H1 (cell line): ENCODE results near the gene HDAC9. TPM values are rescaled to one million over a fixed set of nuclear protein-coding genes. Genes with fewer than 3 reads are reported as not detected.

Experiments used
- CTCF ChIA-PET: fragments of 300-600 bp; sonication (Branson Sonifier 250); formaldehyde crosslinking; loops from one replicate; lab custom pipeline; 2021; ENCODE audit not compliant: partially characterized antibody; lab: Charles Lee
- POLR2A ChIA-PET: fragments of 300-600 bp; sonication (Branson Sonifier 250); formaldehyde crosslinking; loops from one replicate; lab custom pipeline; 2021; ENCODE audit warnings: inconsistent platforms; ENCODE audit not compliant: partially characterized antibody; lab: Charles Lee
- DNase-seq, 2 experiments: peaks; one replicate each; pipeline versions ENCODE4 v3.0.0 to v3.0.0-alpha.2; 2010 to 2022; ENCODE audit warnings: low spot score in 2 of 2, low read depth in 1 of 2, mixed read lengths in 1 of 2
- FAIRE-seq: peaks from 2 replicates; lab custom pipeline; 2011; peaks lifted over from hg19 to GRCh38; lab: Jason Lieb, UNC
- H2AFZ ChIP-seq: 2 replicates; pipeline ENCODE4 v1.8.1; 2012; ENCODE audit warnings: low read length, inconsistent platforms
- H2AK5ac ChIP-seq: 2 replicates; pipeline ENCODE4 v1.6.1; 2013; ENCODE audit warnings: low read depth, low read length
- H2BK120ac ChIP-seq: replicated peaks from 2 replicates; pipeline ENCODE3; 2013; ENCODE audit warnings: low read depth, low read length, inconsistent platforms
- H2BK12ac ChIP-seq: 2 replicates; pipeline ENCODE4 v1.6.1; 2013; ENCODE audit warnings: low read depth, low read length
- H2BK15ac ChIP-seq: 2 replicates; pipeline ENCODE4 v1.6.1; 2013; ENCODE audit warnings: low read length
- H2BK20ac ChIP-seq: 2 replicates; pipeline ENCODE4 v1.6.1; 2013; ENCODE audit warnings: low read length
- H2BK5ac ChIP-seq: 2 replicates; pipeline ENCODE4 v1.6.1; 2013; ENCODE audit warnings: low read depth, low read length
- H3K14ac ChIP-seq: 2 replicates; pipeline ENCODE4 v1.6.1; 2013; ENCODE audit warnings: inconsistent platforms; ENCODE audit not compliant: insufficient read length
- H3K18ac ChIP-seq: 2 replicates; pipeline ENCODE4 v1.6.1; 2013; ENCODE audit warnings: low read length; ENCODE audit errors: extremely low read depth
- H3K23ac ChIP-seq: 2 replicates; pipeline ENCODE4 v1.6.1; 2013; ENCODE audit warnings: inconsistent platforms; ENCODE audit not compliant: insufficient read length
- H3K23me2 ChIP-seq: 2 replicates; pipeline ENCODE4 v1.6.1; 2013; ENCODE audit warnings: low read depth, low read length
- H3K27ac ChIP-seq: 2 replicates; pipeline ENCODE4 v1.6.1; 2011; ENCODE audit warnings: low read depth, low read length, inconsistent platforms
- H3K27me3 ChIP-seq, 4 experiments: replicated peaks in 1 of 4; 1 replicate in 1 of 4; 2 replicates in 3 of 4; pipeline versions ENCODE4 v1.6.1 to v1.8.1; 2011 to 2013; ENCODE audit warnings: low read length in 3 of 4, mild to moderate bottlenecking in 3 of 4, inconsistent platforms in 2 of 4, mixed read lengths in 2 of 4, moderate library complexity in 1 of 4; ENCODE audit not compliant: control insufficient read depth in 3 of 4, insufficient read depth in 3 of 4; ENCODE audit errors: extremely low read depth in 1 of 4
- H3K36me3 ChIP-seq, 4 experiments: 2 replicates each; pipeline versions ENCODE4 v1.6.1 to v1.8.1; 2011 to 2013; ENCODE audit warnings: mild to moderate bottlenecking in 4 of 4, low read length in 3 of 4, moderate library complexity in 2 of 4, control low read depth in 1 of 4, inconsistent platforms in 1 of 4; ENCODE audit not compliant: insufficient read depth in 4 of 4, control insufficient read depth in 2 of 4
- H3K4ac ChIP-seq: replicated peaks from 2 replicates; pipeline ENCODE3; 2013; ENCODE audit warnings: low read length, low read depth, mixed read lengths, inconsistent platforms; ENCODE audit not compliant: insufficient read length
- H3K4me1 ChIP-seq, 4 experiments: replicated peaks in 1 of 4; 1 replicate in 1 of 4; 2 replicates in 3 of 4; pipeline versions ENCODE4 v1.6.1 to v1.8.1; 2011 to 2013; ENCODE audit warnings: low read length in 3 of 4, inconsistent platforms in 2 of 4, mixed read lengths in 1 of 4; ENCODE audit not compliant: insufficient read depth in 4 of 4, control insufficient read depth in 3 of 4
- H3K4me2 ChIP-seq, 2 experiments: 2 replicates each; pipeline versions ENCODE4 v1.6.1 to v1.8.1; 2011 to 2013; ENCODE audit warnings: low read depth in 2 of 2, low read length in 2 of 2, control low read depth in 1 of 2, inconsistent platforms in 1 of 2, mild to moderate bottlenecking in 1 of 2; ENCODE audit not compliant: insufficient read depth in 1 of 2
- H3K4me3 ChIP-seq, 4 experiments: fragments of 200-600, 300-600 bp in 1 of 4; sonication (generic), shearing (Covaris generic), sonication (Bioruptor Twin) in 1 of 4; 2 replicates each; pipeline versions ENCODE4 v1.5.1 to v1.8.1; 2011 to 2016; ENCODE audit warnings: low read length in 4 of 4, low read depth in 3 of 4, control low read depth in 2 of 4, inconsistent platforms in 2 of 4, mild to moderate bottlenecking in 2 of 4, mixed read lengths in 1 of 4, moderate library complexity in 1 of 4; ENCODE audit not compliant: insufficient read depth in 2 of 4; ENCODE audit errors: extremely low read depth in 1 of 4
- H3K56ac ChIP-seq: replicated peaks from 2 replicates; pipeline ENCODE3; 2013; ENCODE audit warnings: low read depth, mild to moderate bottlenecking, mixed read lengths, low read length, inconsistent platforms; ENCODE audit not compliant: insufficient read length
- H3K79me1 ChIP-seq: 2 replicates; pipeline ENCODE4 v1.6.1; 2013; ENCODE audit warnings: low read depth, low read length, control low read depth
- H3K79me2 ChIP-seq, 2 experiments: 2 replicates each; pipeline versions ENCODE4 v1.6.1 to v1.8.1; 2012 to 2013; ENCODE audit warnings: low read length in 2 of 2, mild to moderate bottlenecking in 2 of 2, inconsistent platforms in 1 of 2; ENCODE audit not compliant: insufficient read depth in 2 of 2, control insufficient read depth in 1 of 2
- H3K9ac ChIP-seq, 4 experiments: replicated peaks in 1 of 4; 1 replicate in 1 of 4; 2 replicates in 3 of 4; pipeline versions ENCODE4 v1.6.1 to v1.8.1; 2011 to 2013; ENCODE audit warnings: low read depth in 3 of 4, low read length in 3 of 4, control low read depth in 2 of 4, mild to moderate bottlenecking in 2 of 4, moderate library complexity in 2 of 4, inconsistent platforms in 1 of 4; ENCODE audit errors: extremely low read depth in 1 of 4
- H3K9me3 ChIP-seq, 2 experiments: 2 replicates each; pipeline versions ENCODE4 v1.6.1 to v1.8.1; 2012 to 2013; ENCODE audit warnings: mild to moderate bottlenecking in 2 of 2, moderate library complexity in 2 of 2, control low read depth in 1 of 2, inconsistent platforms in 1 of 2, low read depth in 1 of 2, low read length in 1 of 2, mixed read lengths in 1 of 2; ENCODE audit not compliant: insufficient read depth in 2 of 2
- H4K20me1 ChIP-seq, 2 experiments: replicated peaks in 1 of 2; 2 replicates each; pipeline versions ENCODE3 to v1.8.1; 2011 to 2013; ENCODE audit warnings: inconsistent platforms in 2 of 2, low read length in 2 of 2, mild to moderate bottlenecking in 1 of 2; ENCODE audit not compliant: insufficient read depth in 2 of 2, control insufficient read depth in 1 of 2
- H4K5ac ChIP-seq: 2 replicates; pipeline ENCODE4 v1.6.1; 2013; ENCODE audit warnings: low read length, low read depth, mixed read lengths, inconsistent platforms; ENCODE audit not compliant: insufficient read length
- H4K8ac ChIP-seq: 2 replicates; pipeline ENCODE4 v1.8.0; 2013; ENCODE audit warnings: mild to moderate bottlenecking, moderate library complexity, low read length, inconsistent platforms; ENCODE audit not compliant: insufficient read depth; ENCODE audit errors: extremely low read depth
- H4K91ac ChIP-seq: replicated peaks from 2 replicates; pipeline ENCODE3; 2013; ENCODE audit warnings: low read length, mixed read lengths, inconsistent platforms; ENCODE audit not compliant: insufficient read length
- BRCA1 ChIP-seq: IDR thresholded peaks from 2 replicates; pipeline ENCODE4 v1.6.1; 2012; ENCODE audit warnings: low read depth, low read length, improper control_type of control experiment
- JUND ChIP-seq: IDR thresholded peaks from 2 replicates; pipeline ENCODE4 v1.6.1; 2011; ENCODE audit warnings: mild to moderate bottlenecking, improper control_type of control experiment, low read length
- KDM1A ChIP-seq: fragments of 200-600, 300-600 bp; sonication (generic); IDR thresholded peaks from 2 replicates; pipeline ENCODE4 v1.7.1; 2016; ENCODE audit warnings: mild to moderate bottlenecking, low read length, borderline replicate concordance
- TEAD4 ChIP-seq: IDR thresholded peaks from 2 replicates; pipeline ENCODE4 v1.6.1; 2012; ENCODE audit warnings: low read depth, low read length, inconsistent platforms, mixed read lengths
- USF2 ChIP-seq: IDR thresholded peaks from 2 replicates; pipeline ENCODE4 v1.6.1; 2011; ENCODE audit warnings: low read length, improper control_type of control experiment
- WGBS, 2 experiments: shearing (Covaris generic) in 1 of 2; methylation state at CpG; one replicate each; pipeline versions ENCODE4 v1.1.6 to v1.1.7; 2013 to 2015; ENCODE audit warnings: low lambda C conversion rate in 2 of 2, mixed read lengths in 2 of 2, inconsistent platforms in 1 of 2, low coverage in 1 of 2, missing lambda C conversion rate in 1 of 2; ENCODE audit not compliant: insufficient replicate concordance in 2 of 2, insufficient coverage in 1 of 2, insufficient read length in 1 of 2; ENCODE audit errors: extremely low coverage in 1 of 2, missing lambda C conversion rate in 1 of 2; 5-methylcytosine and 5-hydroxymethylcytosine counted together
- polyA plus RNA-seq, 7 experiments: library from polyadenylated mRNA; depleted of rRNA in 3 of 7; stranded (reverse) in 5 of 7; unstranded in 2 of 7; fragments of >200 nt in 5 of 7; fragments of 200-250 nt in 2 of 7; gene quantifications; 1 replicate in 5 of 7; 2 replicates in 1 of 7; 4 replicates in 1 of 7; pipeline versions ENCODE4 v1.2.1 to v1.2.3, GENCODE V29; 2011 to 2013; ENCODE audit warnings: missing spikeins in 2 of 7, mixed read lengths in 2 of 7
- total RNA-seq: library from RNA; stranded (reverse); fragmentation: NEBNext Ultra II Directional; extraction: Animal tissue kit (Norgen Biotek cat#: 25700); gene quantifications from 2 replicates; pipeline ENCODE4 v1.2.1, GENCODE V29; 2021

HDAC9 gene
- total and polyA plus RNA-seq, 2 of the 8 experiments (the other 6 are each of a cell fraction or from before 2014, with no cell fraction given) = 9.5 to 13.1 TPM

DNA sequence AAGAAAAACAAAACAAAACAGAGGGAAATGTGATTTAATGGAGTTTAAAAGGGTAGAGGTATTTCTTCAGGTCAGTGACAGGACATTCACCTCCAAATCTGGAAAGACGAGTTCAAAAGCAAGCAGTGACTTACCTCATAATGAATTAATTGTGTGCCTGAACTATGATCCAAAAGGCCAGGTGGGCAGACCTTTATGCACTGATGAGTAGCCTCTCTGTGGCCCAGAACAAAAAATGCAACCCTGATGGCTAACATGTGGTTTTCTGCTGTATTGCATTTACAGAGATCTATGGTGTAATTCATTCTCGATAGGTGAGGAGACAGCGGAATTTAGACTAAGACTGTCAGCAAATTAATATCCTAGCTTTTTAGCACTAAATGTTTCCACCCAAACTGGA, 142.0 kb downstream of the HDAC9 start:
- CTCF ChIA-PET = no interaction called here
- H2BK12ac ChIP-seq = no peak overlapping the region

More for the DNA sequence above, 142.0 kb downstream of the HDAC9 start:
- H3K27me3 ChIP-seq = no peaks in the 10 kb centered on the region
- no peak overlapping the region for H3K4me2 ChIP-seq
- TF ChIP-seq TEAD4 (no peak), BRCA1 (no peak), JUND (no peak), KDM1A (no peak), USF2 (no peak)
- no peaks in the 10 kb centered on the region for H3K9me3 ChIP-seq
- no peak overlapping the region for H3K9ac ChIP-seq
- FAIRE-seq (no peak), DNase-seq (no peak)
- no peaks in the 10 kb centered on the region for H3K79me1 ChIP-seq
- H4K8ac ChIP-seq = no peak overlapping the region
- no peak overlapping the region for H3K56ac ChIP-seq
- no peak overlapping the region for H4K91ac ChIP-seq
- H3K27ac ChIP-seq = no peak overlapping the region
- H3K23ac ChIP-seq = no peak overlapping the region
- H3K79me2 ChIP-seq = no peaks in the 10 kb centered on the region
- no peak overlapping the region for H3K18ac ChIP-seq
- no peak overlapping the region for H2BK20ac ChIP-seq
- no peak overlapping the region for H2AFZ ChIP-seq
- no peak overlapping the region for H4K5ac ChIP-seq
- H2BK5ac ChIP-seq = no peak overlapping the region
- 86% methylated on average over 3 of the region's 3 CpGs; no CpG with 5 or more reads in 1 of the 2 experiments for WGBS, 2 experiments
- no peaks in the 10 kb centered on the region for H3K4me1 ChIP-seq
- H2BK120ac ChIP-seq = no peak overlapping the region
- H3K4ac ChIP-seq = no peak overlapping the region
- no peak overlapping the region for H3K14ac ChIP-seq
- no peaks in the 10 kb centered on the region for H3K23me2 ChIP-seq
- no peak overlapping the region for H2BK15ac ChIP-seq
- H4K20me1 ChIP-seq = no peaks in the 10 kb centered on the region
- H3K4me3 ChIP-seq = no peak overlapping the region
- H3K36me3 ChIP-seq = no peaks in the 10 kb centered on the region; a peak in 1 of 8 replicates
- POLR2A ChIA-PET = no interaction called here
- no peak overlapping the region for H2AK5ac ChIP-seq
